Testis (tissue), 2 donors: ENCODE data around the gene ST6GAL2.

ENCODE experiments used
- CTCF ChIP-seq, 3 experiments: fragments of 450-650 bp in 2 of 3; fragments of 200-600 bp in 1 of 3; sonication (generic) in 1 of 3; IDR thresholded peaks; one replicate each; pipeline ENCODE4 v1.5.1; 2016 to 2019; ENCODE audit warnings: antibody characterized with exemption in 3 of 3, mild to moderate bottlenecking in 2 of 3, moderate library complexity in 1 of 3
- POLR2A ChIP-seq: fragments of 450-650 bp; IDR thresholded peaks from one replicate; pipeline ENCODE4 v1.6.1; 2017; ENCODE audit warnings: antibody characterized with exemption, mild to moderate bottlenecking, moderate library complexity

GRCh38 chr2:106857882-106858478 is 28.0 kb downstream of the ST6GAL2 start:
- no peak for TF ChIP-seq CTCF (IDR thresholded peaks at IDR 0.05)
- TF ChIP-seq POLR2A = no peak
